A673 (cell line): ENCODE data around the gene SNAP23. TPM values are rescaled to one million over a fixed set of nuclear protein-coding genes. Genes with fewer than 3 reads are reported as not detected.

ENCODE experiments used
- BruUV-seq: library from RNA; stranded (reverse); fragments of 400-500 nt; replicated peaks from 2 replicates; lab custom pipeline; 2021; lab: Mats Ljungman, UMichigan
- CTCF ChIA-PET: fragments of 300-600 bp; sonication (Branson Sonifier 250); formaldehyde crosslinking; loops from one replicate; lab custom pipeline; 2022; ENCODE audit warnings: antibody characterized with exemption; lab: Charles Lee
- POLR2A ChIA-PET: fragments of 300-600 bp; sonication (Branson Sonifier 250); formaldehyde crosslinking; loops from one replicate; lab custom pipeline; 2022; ENCODE audit warnings: antibody characterized with exemption; ENCODE audit not compliant: low non-redundant PET; lab: Charles Lee
- DNase-seq: peaks from one replicate; pipeline ENCODE4 v3.0.0-alpha.2; 2015; ENCODE audit warnings: low spot score
- H3K27ac ChIP-seq: fragments of 200-600 bp; sonication (generic); 2 replicates; pipeline ENCODE4 v1.5.1; 2016; ENCODE audit warnings: mixed run types, low read depth, mild to moderate bottlenecking, mixed read lengths, antibody characterized with exemption, low read length; ENCODE audit not compliant: poor library complexity, severe bottlenecking
- H3K27me3 ChIP-seq: fragments of 200-600 bp; sonication (generic); replicated peaks from 2 replicates; pipeline ENCODE4 v1.6.1; 2017; ENCODE audit warnings: mixed run types, low read depth, mild to moderate bottlenecking, mixed read lengths, antibody characterized with exemption, low read length; ENCODE audit not compliant: insufficient read depth, poor library complexity
- H3K36me3 ChIP-seq: fragments of 200-600 bp; sonication (generic); 2 replicates; pipeline ENCODE4 v1.6.1; 2016; ENCODE audit warnings: mixed run types, mild to moderate bottlenecking, mixed read lengths, antibody characterized with exemption, low read length; ENCODE audit not compliant: insufficient read depth, poor library complexity, severe bottlenecking
- H3K4me1 ChIP-seq: fragments of 200-600 bp; sonication (generic); 2 replicates; pipeline ENCODE4 v1.6.1; 2017; ENCODE audit warnings: mixed run types, mild to moderate bottlenecking, mixed read lengths, antibody characterized with exemption, low read length; ENCODE audit not compliant: insufficient read depth, poor library complexity, severe bottlenecking
- H3K4me3 ChIP-seq: fragments of 200-600 bp; sonication (generic); 2 replicates; pipeline ENCODE4 v1.5.1; 2016; ENCODE audit warnings: low read depth, mixed run types, mild to moderate bottlenecking, mixed read lengths, low read length; ENCODE audit not compliant: poor library complexity, severe bottlenecking
- H3K9me3 ChIP-seq: fragments of 200-600 bp; sonication (generic); 2 replicates; pipeline ENCODE4 v1.6.1; 2016; ENCODE audit warnings: mixed run types, low read depth, mild to moderate bottlenecking, mixed read lengths, antibody characterized with exemption, low read length; ENCODE audit not compliant: poor library complexity, severe bottlenecking
- EZH2 ChIP-seq: fragments of 200-600 bp; sonication (generic); IDR thresholded peaks from 2 replicates; pipeline ENCODE4 v1.6.1; 2017; ENCODE audit warnings: borderline replicate concordance, low read depth, mild to moderate bottlenecking, mixed read lengths, antibody characterized with exemption, low read length; ENCODE audit not compliant: poor library complexity, severe bottlenecking
- intact Hi-C: fragments of 100-400 bp; cut with micrococcal nuclease; formaldehyde crosslinking; loops from one replicate; pipeline ENCODE4 v1.10.0; 2022; ENCODE audit not compliant: unreplicated experiment
- total RNA-seq: library from RNA; stranded (reverse); gene quantifications from 2 replicates; pipeline ENCODE4 v1.2.3, GENCODE V29; 2021
- TF ChIP-seq, protein P1 (sequence below): fragments of 300-800, 200-600 bp; sonication (generic); conservative IDR thresholded peaks from 2 replicates; pipeline ENCODE4 v1.5.1; 2017; ENCODE audit warnings: low read depth, mild to moderate bottlenecking, antibody characterized with exemption, low read length, moderate library complexity, mixed read lengths

The SNAP23 gene
- total RNA-seq, 1 experiment from 2014 or later: 124 TPM

DNA sequence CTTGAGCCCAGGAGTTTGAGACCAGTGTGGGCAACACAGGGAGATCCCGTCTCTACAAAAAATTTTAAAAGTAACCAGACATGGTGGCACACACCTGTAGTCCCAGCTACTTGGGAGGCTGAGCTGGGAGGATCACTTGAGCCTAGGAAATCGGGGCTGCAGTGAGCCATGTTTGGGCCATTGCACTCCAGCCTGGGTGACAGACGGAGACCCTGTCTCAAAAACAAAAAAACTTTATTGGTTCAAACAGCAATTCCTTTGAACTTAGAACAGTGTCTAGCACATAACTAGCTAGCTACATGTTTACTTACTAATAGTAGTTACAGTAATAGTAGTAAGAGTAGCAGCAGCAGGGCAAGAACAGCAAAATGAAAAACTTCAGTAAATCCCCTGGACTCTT, 63.3 kb downstream of the SNAP23 start:
- ChIA-PET POLR2A (no interaction called here), CTCF (no interaction called here)
- Histone ChIP-seq H3K9me3 (no peaks in the 10 kb centered on the region), H3K4me1 (no peaks in the 10 kb centered on the region), H3K4me3 (no peak overlapping the region), H3K27me3 (no peaks in the 10 kb centered on the region), H3K27ac (no peak overlapping the region), H3K36me3 (peaks cover 37% of the 10 kb centered on the region)
- TF ChIP-seq EZH2: no peak
- TF ChIP-seq, protein P1, sequence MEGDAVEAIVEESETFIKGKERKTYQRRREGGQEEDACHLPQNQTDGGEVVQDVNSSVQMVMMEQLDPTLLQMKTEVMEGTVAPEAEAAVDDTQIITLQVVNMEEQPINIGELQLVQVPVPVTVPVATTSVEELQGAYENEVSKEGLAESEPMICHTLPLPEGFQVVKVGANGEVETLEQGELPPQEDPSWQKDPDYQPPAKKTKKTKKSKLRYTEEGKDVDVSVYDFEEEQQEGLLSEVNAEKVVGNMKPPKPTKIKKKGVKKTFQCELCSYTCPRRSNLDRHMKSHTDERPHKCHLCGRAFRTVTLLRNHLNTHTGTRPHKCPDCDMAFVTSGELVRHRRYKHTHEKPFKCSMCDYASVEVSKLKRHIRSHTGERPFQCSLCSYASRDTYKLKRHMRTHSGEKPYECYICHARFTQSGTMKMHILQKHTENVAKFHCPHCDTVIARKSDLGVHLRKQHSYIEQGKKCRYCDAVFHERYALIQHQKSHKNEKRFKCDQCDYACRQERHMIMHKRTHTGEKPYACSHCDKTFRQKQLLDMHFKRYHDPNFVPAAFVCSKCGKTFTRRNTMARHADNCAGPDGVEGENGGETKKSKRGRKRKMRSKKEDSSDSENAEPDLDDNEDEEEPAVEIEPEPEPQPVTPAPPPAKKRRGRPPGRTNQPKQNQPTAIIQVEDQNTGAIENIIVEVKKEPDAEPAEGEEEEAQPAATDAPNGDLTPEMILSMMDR: no peak
- intact Hi-C loops: no loop called here
- BruUV-seq: no TSS peak
- no peak for DNase-seq

DNA sequence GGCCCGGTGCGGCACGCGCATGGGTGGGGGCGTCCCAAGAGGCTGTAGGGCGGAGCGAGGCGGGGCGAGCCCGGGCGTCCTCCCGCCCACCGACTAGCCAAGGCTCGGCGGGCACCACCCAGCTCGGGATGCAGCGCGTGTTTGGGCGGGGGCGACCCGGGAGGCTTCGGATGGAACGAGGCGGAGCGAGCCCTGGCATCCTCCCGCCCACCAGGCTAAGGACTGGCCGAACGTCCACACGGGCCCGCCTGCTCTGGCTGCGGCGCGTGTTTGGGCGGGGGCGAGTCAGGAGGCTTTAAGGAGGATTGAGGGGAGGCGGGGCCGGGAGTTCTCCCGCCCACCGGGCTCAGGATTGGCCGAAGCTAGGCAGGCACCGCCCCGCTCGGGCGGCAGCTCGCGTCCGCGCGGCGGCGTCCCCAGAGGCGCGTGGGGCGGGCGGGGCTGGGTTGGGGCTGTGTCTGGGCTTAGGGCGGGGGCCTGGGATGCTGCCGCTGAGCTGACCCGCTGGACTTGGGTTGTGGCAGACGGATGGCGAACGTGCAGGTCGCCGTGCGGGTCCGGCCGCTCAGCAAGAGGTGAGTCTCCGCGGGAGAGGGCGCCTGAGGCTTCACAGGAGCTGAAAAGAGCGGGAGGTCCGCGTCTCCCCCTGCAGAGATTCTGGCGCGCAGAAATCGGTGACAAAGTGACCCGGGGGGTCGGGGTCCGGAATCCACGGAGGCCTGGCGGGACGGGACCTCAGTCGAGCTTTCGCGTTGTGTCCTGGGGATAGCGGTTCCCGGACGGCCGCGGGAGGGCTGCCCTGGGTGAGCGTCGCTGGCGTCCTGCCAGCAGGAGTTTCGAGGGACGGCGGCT, 80.0 kb downstream of the SNAP23 start, which contains the start of gene STARD9:
Gene STARD9, plus strand, starts transcription at position 419 of the 852 bp plus-strand sequence. Its CDS starts 110 bp downstream, at position 529.
- Histone ChIP-seq H3K27me3 (no peaks in the 10 kb centered on the region), H3K9me3 (no peaks in the 10 kb centered on the region), H3K4me3 (peak within 1 kb of the TSS; percentile 88), H3K36me3 (no peaks in the 10 kb centered on the region), H3K27ac (peak within 1 kb of the TSS; percentile 82), H3K4me1 (peaks cover 9% of the 10 kb centered on the region)
- TF ChIP-seq, protein P1: no peak
- no peak for TF ChIP-seq EZH2
- ChIA-PET POLR2A (interaction anchor here (0.6 to 1.2 kb wide), 7 partner anchors 12 to 971 kb away, joined by 3 to 17 read pairs (median 4); no protein-coding TSS in a partner anchor), CTCF (interaction anchor here (0.8 kb wide), 1 partner anchor 16 kb away, joined by 3 read pairs; no protein-coding TSS in a partner anchor)
- BruUV-seq: no TSS peak
- DNase-seq: peak; percentile 99
- intact Hi-C loops: no loop called here

DNA sequence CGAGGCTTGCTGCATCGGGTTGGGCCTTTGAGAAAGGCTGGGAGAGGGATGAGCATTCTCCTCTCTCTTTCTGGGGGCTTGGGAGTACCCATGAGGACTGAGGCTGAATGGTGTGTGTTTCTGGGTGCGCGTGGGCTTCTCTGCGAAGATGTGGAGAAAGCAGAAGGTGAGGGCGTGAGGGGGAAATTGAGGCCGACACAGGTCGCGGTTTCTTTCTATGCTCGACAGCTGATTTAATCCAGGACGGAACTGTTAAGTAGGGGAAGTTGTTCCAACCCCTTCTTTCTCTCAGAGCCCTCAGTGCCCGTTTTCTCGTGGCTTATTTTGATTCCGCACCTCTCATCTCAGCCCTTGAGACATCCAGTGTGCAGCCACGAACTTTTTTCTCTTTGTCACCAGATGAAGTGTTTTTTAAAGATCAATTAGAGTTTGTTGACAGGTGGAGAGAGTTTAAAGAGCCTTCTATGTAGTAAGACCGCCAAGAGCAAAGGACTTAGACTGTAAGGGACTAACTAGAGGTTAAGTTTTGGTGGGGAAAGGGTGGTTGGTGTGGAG, 80.7 kb downstream of the SNAP23 start:
- no TSS peak for BruUV-seq
- peak overlapping the region; percentile 88 for H3K4me3 ChIP-seq
- H3K27me3 ChIP-seq: no peaks in the 10 kb centered on the region
- H3K36me3 ChIP-seq: no peaks in the 10 kb centered on the region
- ChIA-PET POLR2A (interaction anchor here (0.6 to 1.2 kb wide), 3 partner anchors 12 to 432 kb away, joined by 4 to 8 read pairs (median 4); no protein-coding TSS in a partner anchor), CTCF (no interaction called here)
- intact Hi-C loops: no loop called here
- H3K9me3 ChIP-seq: no peaks in the 10 kb centered on the region
- H3K4me1 ChIP-seq: peaks cover 12% of the 10 kb centered on the region
- no peak for DNase-seq
- TF ChIP-seq EZH2: no peak
- TF ChIP-seq, protein P1: no peak
- peak overlapping the region; percentile 82 for H3K27ac ChIP-seq
